SW480 (cell line): ENCODE results near the gene RNLS.

Experiments used
- DNase-seq: peaks from one replicate; pipeline ENCODE4 v3.0.0-alpha.2; 2016; ENCODE audit warnings: low spot score

The RNLS gene

GRCh38 chr10:88582806-88583583 is at the start of gene RNLS:
TSS of gene RNLS (minus strand) at chr10:88583318.
- DNase-seq, result peak; percentile 55

- DNase-seq, result no peak
Observed at GRCh38 chr10:88624840-88625239, 41.7 kb upstream of the RNLS start.

- DNase-seq, result no peak
Observed at GRCh38 chr10:88623835-88624234, 40.7 kb upstream of the RNLS start.

GRCh38 chr10:88620441-88620840 is 37.3 kb upstream of the RNLS start:
- DNase-seq, result no peak

GRCh38 chr10:88618496-88618895 is 35.4 kb upstream of the RNLS start:
- no peak for DNase-seq

GRCh38 chr10:88617772-88618300 is 34.7 kb upstream of the RNLS start:
- no peak for DNase-seq

GRCh38 chr10:88616250-88616977 is 33.3 kb upstream of the RNLS start:
- DNase-seq, result no peak

GRCh38 chr10:88608780-88609179 is 25.7 kb upstream of the RNLS start:
- no peak for DNase-seq

GRCh38 chr10:88608052-88608732 is 25.1 kb upstream of the RNLS start:
- DNase-seq, result no peak

GRCh38 chr10:88598055-88598454 is 14.9 kb upstream of the RNLS start:
- DNase-seq, result no peak

GRCh38 chr10:88594482-88594881 is 11.4 kb upstream of the RNLS start:
- no peak for DNase-seq

GRCh38 chr10:88592906-88593305 is 9.8 kb upstream of the RNLS start:
- DNase-seq, result no peak

GRCh38 chr10:88592381-88592780 is 9.3 kb upstream of the RNLS start:
- DNase-seq, result no peak

GRCh38 chr10:88586462-88586861 is 3.3 kb upstream of the RNLS start, which contains the start of gene LIPJ:
TSS of gene LIPJ (plus strand) at chr10:88586762. CDS start at chr10:88590688, 3,926 bp downstream.
- no peak for DNase-seq

GRCh38 chr10:88583584-88583957 is 453 bp upstream of the RNLS start:
- no peak for DNase-seq

- DNase-seq, result no peak
Observed at GRCh38 chr10:88582411-88582805, 710 bp downstream of the RNLS start.

GRCh38 chr10:88565072-88565471 is 18.0 kb downstream of the RNLS start:
- DNase-seq, result peak; percentile 30

- peak; percentile 54 for DNase-seq
Observed at GRCh38 chr10:88562152-88562551, 21.0 kb downstream of the RNLS start.

GRCh38 chr10:88557658-88558057 is 25.5 kb downstream of the RNLS start:
- peak; percentile 6 for DNase-seq

- DNase-seq, result no peak
Observed at GRCh38 chr10:88557256-88557655, 25.9 kb downstream of the RNLS start.

- no peak for DNase-seq
Observed at GRCh38 chr10:88555190-88555908, 27.8 kb downstream of the RNLS start.
